CD14-positive monocyte (primary cell): ENCODE measurements around the gene YIPF6. TPM values are rescaled to one million over a fixed set of nuclear protein-coding genes. Genes with fewer than 3 reads are reported as not detected.

Experiments
- DNase-seq, 3 donors: peaks; one replicate each; pipeline ENCODE4 v3.0.0-alpha.2; 2011 to 2022
- H2AFZ ChIP-seq: 2 replicates; pipeline ENCODE4 v1.6.0; 2012; ENCODE audit warnings: mild to moderate bottlenecking, low read depth, low read length, inconsistent platforms; ENCODE audit not compliant: insufficient read depth, poor library complexity, severe bottlenecking
- H3K27ac ChIP-seq, 2 donors: 1 replicate in 1 of 2; 2 replicates in 1 of 2; pipeline ENCODE4 v1.5.1; 2012 to 2013; ENCODE audit warnings: low read length in 2 of 2, control low read depth in 1 of 2, inconsistent platforms in 1 of 2, low read depth in 1 of 2, mild to moderate bottlenecking in 1 of 2
- H3K27me3 ChIP-seq, 2 donors: one replicate each; pipeline versions ENCODE4 v1.6.0 to v1.6.1; 2011 to 2013; ENCODE audit warnings: low read length in 2 of 2; ENCODE audit not compliant: control insufficient read depth in 2 of 2, insufficient read depth in 2 of 2
- H3K36me3 ChIP-seq, 2 donors: replicated peaks in 1 of 2; 1 replicate in 1 of 2; 2 replicates in 1 of 2; pipeline versions ENCODE4 v1.5.1 to v1.6.1; 2012 to 2013; ENCODE audit warnings: low read length in 2 of 2, control low read depth in 1 of 2, inconsistent platforms in 1 of 2, mild to moderate bottlenecking in 1 of 2; ENCODE audit not compliant: insufficient read depth in 2 of 2, control insufficient read depth in 1 of 2
- H3K4me1 ChIP-seq, 2 donors: 1 replicate in 1 of 2; 2 replicates in 1 of 2; pipeline versions ENCODE4 v1.5.1 to v1.6.1; 2012 to 2013; ENCODE audit warnings: low read length in 2 of 2, control low read depth in 1 of 2, inconsistent platforms in 1 of 2, mild to moderate bottlenecking in 1 of 2, moderate library complexity in 1 of 2; ENCODE audit not compliant: insufficient read depth in 2 of 2, control insufficient read depth in 1 of 2
- H3K4me2 ChIP-seq: replicated peaks from 2 replicates; pipeline ENCODE3; 2012; ENCODE audit warnings: low read length, moderate library complexity, mild to moderate bottlenecking; ENCODE audit not compliant: poor library complexity, severe bottlenecking; ENCODE audit errors: extremely low read depth
- H3K4me3 ChIP-seq, 3 experiments: fragments of 200-600 bp in 1 of 3; sonication (generic) in 1 of 3; replicated peaks in 1 of 3; 1 replicate in 2 of 3; 2 replicates in 1 of 3; pipeline ENCODE4 v1.5.1; 2011 to 2013; ENCODE audit warnings: low read length in 3 of 3, mild to moderate bottlenecking in 3 of 3, control low read depth in 2 of 3, low read depth in 2 of 3, inconsistent platforms in 1 of 3, moderate library complexity in 1 of 3
- H3K79me2 ChIP-seq: 2 replicates; pipeline ENCODE4 v1.6.0; 2012; ENCODE audit warnings: mild to moderate bottlenecking, control low read depth, inconsistent platforms, low read length, moderate library complexity; ENCODE audit not compliant: insufficient read depth
- H3K9ac ChIP-seq: 2 replicates; pipeline ENCODE4 v1.6.0; 2017; ENCODE audit warnings: low read length, mild to moderate bottlenecking; ENCODE audit not compliant: insufficient read depth, poor library complexity, severe bottlenecking
- H3K9me3 ChIP-seq, 2 donors: replicated peaks in 1 of 2; 1 replicate in 1 of 2; 2 replicates in 1 of 2; pipeline versions ENCODE4 v1.5.1 to v1.6.1; 2012 to 2013; ENCODE audit warnings: low read length in 2 of 2, control low read depth in 1 of 2; ENCODE audit not compliant: control insufficient read depth in 1 of 2, insufficient read depth in 1 of 2
- H4K20me1 ChIP-seq: 2 replicates; pipeline ENCODE4 v1.6.0; 2012; ENCODE audit warnings: mild to moderate bottlenecking, low read length, control low read depth, moderate library complexity; ENCODE audit not compliant: insufficient read depth
- H3K27ac Mint-ChIP-seq, 7 donors: one replicate each; pipeline ENCODE4 v1.8.0; 2020; ENCODE audit warnings: mild to moderate bottlenecking in 7 of 7, mixed read lengths in 7 of 7, moderate library complexity in 6 of 7, inconsistent platforms in 2 of 7
- H3K27me3 Mint-ChIP-seq, 3 donors: one replicate each; pipeline ENCODE4 v1.8.0; 2021 to 2022; ENCODE audit warnings: low read depth in 3 of 3, mild to moderate bottlenecking in 3 of 3, mixed read lengths in 3 of 3, moderate library complexity in 3 of 3, inconsistent platforms in 1 of 3
- H3K36me3 Mint-ChIP-seq, 2 donors: one replicate each; pipeline ENCODE4 v1.8.0; 2020; ENCODE audit warnings: mixed read lengths in 2 of 2, inconsistent platforms in 1 of 2, mild to moderate bottlenecking in 1 of 2
- H3K4me1 Mint-ChIP-seq: one replicate; pipeline ENCODE4 v1.8.0; 2020; ENCODE audit warnings: mild to moderate bottlenecking, mixed read lengths
- H3K4me3 Mint-ChIP-seq, 2 donors: one replicate each; pipeline ENCODE4 v1.8.0; 2020; ENCODE audit warnings: mild to moderate bottlenecking in 2 of 2, mixed read lengths in 2 of 2, moderate library complexity in 1 of 2
- H3K9me3 Mint-ChIP-seq, 7 donors: one replicate each; pipeline ENCODE4 v1.8.0; 2020 to 2022; ENCODE audit warnings: mixed read lengths in 7 of 7, mild to moderate bottlenecking in 6 of 7, moderate library complexity in 6 of 7, inconsistent platforms in 2 of 7
- CTCF ChIP-seq: fragments of 200-600 bp; IDR thresholded peaks from one replicate; pipeline ENCODE4 v1.8.0; 2022; ENCODE audit warnings: antibody characterized with exemption, mild to moderate bottlenecking
- WGBS: methylation state at CpG from one replicate; pipeline ENCODE4 v1.1.5; 2013; ENCODE audit warnings: missing lambda C conversion rate; ENCODE audit not compliant: insufficient coverage; 5-methylcytosine and 5-hydroxymethylcytosine counted together
- intact Hi-C, 2 donors: fragments of 100-400 bp; cut with micrococcal nuclease; formaldehyde crosslinking; loops; one replicate each; pipeline versions ENCODE4 v1.15.0 to v1.15.1; 2023
- polyA plus RNA-seq, 3 donors: library from polyadenylated mRNA; depleted of rRNA in 1 of 3; unstranded in 2 of 3; stranded (reverse) in 1 of 3; fragments of 300-500 nt in 2 of 3; fragments of >200 nt in 1 of 3; fragmentation: Illumina TruSeq in 2 of 3; gene quantifications; 1 replicate in 2 of 3; 2 replicates in 1 of 3; pipeline ENCODE4 v1.2.3, GENCODE V29; 2012 to 2021

YIPF6 gene
- polyA plus RNA-seq, 3 donors = 3.8 to 23.6 (median 21.0) TPM

- no peak for TF ChIP-seq CTCF
- H3K4me3 ChIP-seq = no peak overlapping the region
- no peaks in the 10 kb centered on the region for H4K20me1 ChIP-seq
- Mint-ChIP-seq H3K27me3 (peaks cover 0 to 4% (median 0%) of the 10 kb centered on the region in 3 donors), H3K36me3 (peaks cover 52 to 57% of the 10 kb centered on the region in 2 donors), H3K4me3 (no peak overlapping the region), H3K27ac (peak overlapping the region in 1 of 7 donors; percentile 26), H3K9me3 (no peaks in the 10 kb centered on the region), H3K4me1 (no peaks in the 10 kb centered on the region)
- H2AFZ ChIP-seq = no peak overlapping the region
- H3K36me3 ChIP-seq = peaks cover 19 to 66% of the 10 kb centered on the region in 2 donors
- H3K27ac ChIP-seq = no peak overlapping the region
- H3K9me3 ChIP-seq = no peaks in the 10 kb centered on the region
- intact Hi-C loops = no loop called here
- no peaks in the 10 kb centered on the region for H3K4me1 ChIP-seq
- no CpG with 5 or more reads among the region's 1 CpG for WGBS
- H3K9ac ChIP-seq = no peak overlapping the region
- no peak overlapping the region for H3K4me2 ChIP-seq
- H3K79me2 ChIP-seq = no peaks in the 10 kb centered on the region
- no peak for DNase-seq
- no peaks in the 10 kb centered on the region for H3K27me3 ChIP-seq
Observed at GRCh38 chrX:68532831-68533533, 34.1 kb downstream of the YIPF6 start.

GRCh38 chrX:68533656-68534055, 34.8 kb downstream of the YIPF6 start:
- intact Hi-C loops = no loop called here
- peaks cover 0 to 4% (median 0%) of the 10 kb centered on the region in 3 donors for H3K27me3 Mint-ChIP-seq
- Histone ChIP-seq H3K36me3 (peaks cover 19 to 60% of the 10 kb centered on the region in 2 donors), H3K4me1 (no peaks in the 10 kb centered on the region), H3K4me2 (no peak overlapping the region), H3K4me3 (no peak overlapping the region), H4K20me1 (no peaks in the 10 kb centered on the region), H3K27ac (no peak overlapping the region), H3K9me3 (no peaks in the 10 kb centered on the region), H3K79me2 (no peaks in the 10 kb centered on the region), H2AFZ (no peak overlapping the region), H3K9ac (no peak overlapping the region), H3K27me3 (no peaks in the 10 kb centered on the region)
- H3K36me3 Mint-ChIP-seq = peaks cover 45 to 51% of the 10 kb centered on the region in 2 donors
- no peak for TF ChIP-seq CTCF
- DNase-seq = no peak
- H3K4me1 Mint-ChIP-seq = no peaks in the 10 kb centered on the region
- H3K27ac Mint-ChIP-seq = no peak overlapping the region
- H3K4me3 Mint-ChIP-seq = no peak overlapping the region
- WGBS = no CpG with 5 or more reads among the region's 2 CpGs
- no peaks in the 10 kb centered on the region for H3K9me3 Mint-ChIP-seq
